ENCODE data around the gene KCNAB1.

GRCh38 chr3:156246961-156247725 is 126.8 kb downstream of the KCNAB1 start:
- TF ChIP-seq CTCF (IDR thresholded peaks at IDR 0.05; ENCODE audit: poor library complexity) (no peak), EZH2 (IDR thresholded peaks at IDR 0.05; ENCODE audit: borderline replicate concordance) (no peak)

Measured in hepatocyte (in vitro differentiated cells).